Keratinocyte (primary cell): ENCODE measurements around the gene VEZF1. TPM values are rescaled to one million over a fixed set of nuclear protein-coding genes. Genes with fewer than 3 reads are reported as not detected.

ENCODE experiments used
- DNase-seq: peaks from one replicate; pipeline ENCODE4 v3.0.0-alpha.2; 2011; ENCODE audit warnings: low read depth, missing footprints, low spot score
- FAIRE-seq: peaks from 2 replicates; lab custom pipeline; 2011; peaks lifted over from hg19 to GRCh38; lab: Jason Lieb, UNC
- H2AFZ ChIP-seq: 2 replicates; pipeline ENCODE4 v1.6.0; 2012; ENCODE audit warnings: low read length, control low read depth, inconsistent platforms; ENCODE audit not compliant: control insufficient read depth
- H3K27ac ChIP-seq: 2 replicates; pipeline ENCODE4 v1.5.1; 2011; ENCODE audit warnings: low read length; ENCODE audit not compliant: control insufficient read depth, insufficient read depth
- H3K27me3 ChIP-seq: 3 replicates; pipeline ENCODE4 v1.6.0; 2011; ENCODE audit warnings: low read length; ENCODE audit not compliant: control insufficient read depth, insufficient read depth; ENCODE audit errors: extremely low read depth
- H3K36me3 ChIP-seq, 2 experiments: 2 replicates in 1 of 2; 3 replicates in 1 of 2; pipeline ENCODE4 v1.5.1; 2011; ENCODE audit warnings: low read length in 2 of 2, mild to moderate bottlenecking in 1 of 2; ENCODE audit not compliant: control insufficient read depth in 2 of 2, insufficient read depth in 2 of 2; ENCODE audit errors: extremely low read depth in 1 of 2
- H3K4me1 ChIP-seq: 3 replicates; pipeline ENCODE4 v1.5.1; 2011; ENCODE audit warnings: low read length; ENCODE audit not compliant: control insufficient read depth, insufficient read depth; ENCODE audit errors: extremely low read depth
- H3K4me2 ChIP-seq: 3 replicates; pipeline ENCODE4 v1.6.0; 2011; ENCODE audit warnings: low read depth, low read length; ENCODE audit not compliant: control insufficient read depth, insufficient read depth; ENCODE audit errors: extremely low read depth
- H3K4me3 ChIP-seq, 3 experiments: fragments of 200-600 bp in 1 of 3; sonication (generic) in 1 of 3; 2 replicates in 2 of 3; 3 replicates in 1 of 3; pipeline ENCODE4 v1.5.1; 2011 to 2016; ENCODE audit warnings: low read length in 3 of 3, mild to moderate bottlenecking in 3 of 3, control low read depth in 2 of 3, inconsistent platforms in 1 of 3, low read depth in 1 of 3, mixed read lengths in 1 of 3, mixed run types in 1 of 3, moderate library complexity in 1 of 3; ENCODE audit not compliant: control insufficient read depth in 2 of 3, insufficient read depth in 2 of 3; ENCODE audit errors: extremely low read depth in 1 of 3
- H3K79me2 ChIP-seq: 2 replicates; pipeline ENCODE4 v1.6.0; 2012; ENCODE audit warnings: low read length; ENCODE audit not compliant: control insufficient read depth, insufficient read depth
- H3K9ac ChIP-seq: 3 replicates; pipeline ENCODE4 v1.6.0; 2011; ENCODE audit warnings: low read length; ENCODE audit not compliant: control insufficient read depth, insufficient read depth; ENCODE audit errors: extremely low read depth
- H3K9me1 ChIP-seq: 3 replicates; pipeline ENCODE4 v1.6.0; 2011; ENCODE audit warnings: low read length; ENCODE audit not compliant: control insufficient read depth, insufficient read depth; ENCODE audit errors: extremely low read depth
- H3K9me3 ChIP-seq: 2 replicates; pipeline ENCODE4 v1.5.1; 2012; ENCODE audit warnings: low read depth, low read length; ENCODE audit not compliant: control insufficient read depth
- H4K20me1 ChIP-seq: 3 replicates; pipeline ENCODE4 v1.6.0; 2011; ENCODE audit warnings: low read length; ENCODE audit not compliant: control insufficient read depth, insufficient read depth; ENCODE audit errors: extremely low read depth
- EZH2 ChIP-seq: IDR thresholded peaks from one replicate; pipeline ENCODE4 v1.6.1; 2012; ENCODE audit warnings: inconsistent platforms, mild to moderate bottlenecking, low read length, moderate library complexity
- dilution Hi-C: fragments of 300-500 bp; cut with MboI; formaldehyde crosslinking; loops from one replicate; pipeline ENCODE4 v1.7.0; 2020; ENCODE audit warnings: low sequenced_read_pairs; ENCODE audit not compliant: extremely low pct_ligation_motif_present
- polyA minus RNA-seq, 3 experiments: library from RNA; depleted of rRNA, polyadenylated mRNA; stranded (reverse); fragments of >200 nt; gene quantifications; 1 replicate in 1 of 3; 2 replicates in 1 of 3; 3 replicates in 1 of 3; pipeline ENCODE4 v1.2.3, GENCODE V29; 2011
- polyA plus RNA-seq, 5 experiments: library from polyadenylated mRNA; depleted of rRNA in 3 of 5; stranded (reverse) in 3 of 5; stranded (forward) in 1 of 5; unstranded in 1 of 5; fragments of >200 nt; gene quantifications; 1 replicate in 1 of 5; 2 replicates in 3 of 5; 3 replicates in 1 of 5; pipeline versions ENCODE4 v1.2.1 to v1.2.3, GENCODE V29; 2011 to 2012; ENCODE audit warnings: missing spikeins in 2 of 5, low read depth in 1 of 5, low replicate concordance in 1 of 5
- TF ChIP-seq, protein P1 (sequence below), 3 experiments: IDR thresholded peaks in 1 of 3; conservative IDR thresholded peaks in 1 of 3; optimal IDR thresholded peaks in 1 of 3; 2 replicates in 2 of 3; 3 replicates in 1 of 3; pipeline versions ENCODE3 to v1.5.1; 2011; ENCODE audit warnings: low read length in 3 of 3, mild to moderate bottlenecking in 3 of 3, moderate library complexity in 2 of 3, control low read depth in 1 of 3, inconsistent platforms in 1 of 3; ENCODE audit not compliant: insufficient read depth in 2 of 3; ENCODE audit errors: extremely low read depth in 1 of 3

VEZF1 gene, protein sequence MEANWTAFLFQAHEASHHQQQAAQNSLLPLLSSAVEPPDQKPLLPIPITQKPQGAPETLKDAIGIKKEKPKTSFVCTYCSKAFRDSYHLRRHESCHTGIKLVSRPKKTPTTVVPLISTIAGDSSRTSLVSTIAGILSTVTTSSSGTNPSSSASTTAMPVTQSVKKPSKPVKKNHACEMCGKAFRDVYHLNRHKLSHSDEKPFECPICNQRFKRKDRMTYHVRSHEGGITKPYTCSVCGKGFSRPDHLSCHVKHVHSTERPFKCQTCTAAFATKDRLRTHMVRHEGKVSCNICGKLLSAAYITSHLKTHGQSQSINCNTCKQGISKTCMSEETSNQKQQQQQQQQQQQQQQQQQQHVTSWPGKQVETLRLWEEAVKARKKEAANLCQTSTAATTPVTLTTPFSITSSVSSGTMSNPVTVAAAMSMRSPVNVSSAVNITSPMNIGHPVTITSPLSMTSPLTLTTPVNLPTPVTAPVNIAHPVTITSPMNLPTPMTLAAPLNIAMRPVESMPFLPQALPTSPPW
- 13.7 to 25.3 TPM (median 22.8 TPM) in 3 replicates for polyA plus RNA-seq
- 6.9 TPM for polyA plus RNA-seq (2011; ENCODE audit: low read depth)
- 14.0 and 21.3 TPM in 2 replicates for polyA plus RNA-seq (2011; cell fraction: cytosol; rRNA removed)
- polyA plus RNA-seq (2011; cell fraction: nucleus; rRNA removed), result 19.0 and 24.6 TPM in 2 replicates
- 10.7 and 25.3 TPM in 2 replicates for polyA plus RNA-seq (2012; ENCODE audit: low replicate concordance)
- 27.9 to 46.1 TPM (median 35.7 TPM) in 3 replicates for polyA minus RNA-seq
- 18.4 TPM for polyA minus RNA-seq (2011; cell fraction: cytosol; rRNA and poly(A)+ RNA removed)
- polyA minus RNA-seq (2011; cell fraction: nucleus; rRNA and poly(A)+ RNA removed), result 14.5 and 22.1 TPM in 2 replicates

DNA sequence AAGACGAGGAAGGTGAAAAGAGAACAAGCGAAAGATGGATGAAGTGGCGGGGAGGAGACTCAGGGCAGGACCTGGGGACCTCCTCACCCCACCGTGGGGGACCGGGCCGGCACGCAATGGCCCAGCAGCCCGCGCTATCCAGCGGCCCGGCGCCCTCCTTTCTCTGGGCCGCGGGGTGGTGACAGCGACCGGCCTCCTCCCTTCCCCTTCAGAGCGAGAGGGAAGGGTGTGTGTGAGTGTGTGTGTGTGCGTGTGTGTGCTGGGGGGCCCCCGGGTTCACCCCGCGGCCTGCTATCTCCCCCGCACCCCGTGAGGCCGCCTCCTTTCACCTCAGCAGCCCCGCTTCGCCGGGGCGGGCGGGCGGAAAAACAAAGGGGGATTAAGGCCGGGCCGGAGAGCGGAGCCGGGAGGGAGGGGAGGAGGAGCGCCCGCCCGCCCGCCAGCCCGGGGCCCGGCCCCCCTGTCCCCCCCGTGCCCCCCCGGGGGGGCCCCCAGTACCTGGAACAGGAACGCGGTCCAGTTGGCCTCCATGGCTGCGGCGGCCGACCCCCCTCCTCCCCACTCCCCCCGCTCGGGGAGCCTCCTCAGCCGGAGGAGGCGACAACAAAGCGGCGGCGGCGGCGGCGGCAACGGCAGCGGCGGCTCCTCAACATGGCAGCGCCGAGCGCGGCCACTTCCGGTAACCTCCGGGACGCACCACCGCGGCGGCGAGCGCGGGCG is at the start of gene VEZF1:
VEZF1 (minus strand) TSS at position 674 of the 720 bp plus-strand sequence; CDS start at position 531, 143 bp downstream.
- no peak for DNase-seq

DNA sequence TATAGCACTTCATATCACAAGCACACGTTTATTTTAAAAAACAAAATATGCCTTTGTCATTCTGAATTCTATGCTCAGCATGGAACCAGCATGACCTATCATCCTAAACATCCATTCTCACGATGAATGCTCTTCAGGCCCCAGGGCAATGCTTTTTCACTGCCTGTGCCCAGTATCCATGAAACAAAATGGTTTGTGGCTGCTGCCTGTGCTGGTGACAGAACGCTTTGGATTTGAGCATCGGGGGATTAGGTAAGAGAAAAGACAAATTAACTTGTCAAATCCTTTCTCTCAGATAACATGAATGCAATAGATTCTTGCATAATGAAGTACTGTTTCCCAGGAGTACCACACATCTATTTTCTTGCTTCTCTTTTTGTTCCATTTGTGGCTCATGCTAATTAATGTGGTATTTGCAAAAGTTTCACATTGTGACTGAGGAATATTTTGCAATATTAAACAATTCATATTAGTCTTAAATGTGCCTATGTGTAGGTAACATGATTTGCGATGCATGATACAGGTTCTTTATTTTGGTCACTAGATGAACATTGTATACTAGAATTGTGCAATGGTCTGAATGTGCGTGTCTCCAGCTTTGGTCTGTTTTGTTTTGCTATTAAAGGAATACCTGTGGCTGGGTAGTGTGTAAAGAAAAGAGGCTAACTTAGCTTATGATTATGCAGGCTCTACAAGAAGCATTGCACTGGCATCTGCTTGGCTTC is 44.8 kb upstream of the VEZF1 start:
- dilution Hi-C loops, result no loop called here
- H3K4me2 ChIP-seq, result no peak overlapping the region
- no peaks in the 10 kb centered on the region for H3K79me2 ChIP-seq
- no peaks in the 10 kb centered on the region for H3K27me3 ChIP-seq
- no peaks in the 10 kb centered on the region for H3K4me1 ChIP-seq
- TF ChIP-seq, protein P1, sequence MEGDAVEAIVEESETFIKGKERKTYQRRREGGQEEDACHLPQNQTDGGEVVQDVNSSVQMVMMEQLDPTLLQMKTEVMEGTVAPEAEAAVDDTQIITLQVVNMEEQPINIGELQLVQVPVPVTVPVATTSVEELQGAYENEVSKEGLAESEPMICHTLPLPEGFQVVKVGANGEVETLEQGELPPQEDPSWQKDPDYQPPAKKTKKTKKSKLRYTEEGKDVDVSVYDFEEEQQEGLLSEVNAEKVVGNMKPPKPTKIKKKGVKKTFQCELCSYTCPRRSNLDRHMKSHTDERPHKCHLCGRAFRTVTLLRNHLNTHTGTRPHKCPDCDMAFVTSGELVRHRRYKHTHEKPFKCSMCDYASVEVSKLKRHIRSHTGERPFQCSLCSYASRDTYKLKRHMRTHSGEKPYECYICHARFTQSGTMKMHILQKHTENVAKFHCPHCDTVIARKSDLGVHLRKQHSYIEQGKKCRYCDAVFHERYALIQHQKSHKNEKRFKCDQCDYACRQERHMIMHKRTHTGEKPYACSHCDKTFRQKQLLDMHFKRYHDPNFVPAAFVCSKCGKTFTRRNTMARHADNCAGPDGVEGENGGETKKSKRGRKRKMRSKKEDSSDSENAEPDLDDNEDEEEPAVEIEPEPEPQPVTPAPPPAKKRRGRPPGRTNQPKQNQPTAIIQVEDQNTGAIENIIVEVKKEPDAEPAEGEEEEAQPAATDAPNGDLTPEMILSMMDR (optimal IDR thresholded peaks at IDR 0.05 in 1 of 3, IDR thresholded peaks at IDR 0.05 in 1 of 3, conservative IDR thresholded peaks at IDR 0.05 in 1 of 3; ENCODE audit: extremely low read depth in 1 of 3, insufficient read depth in 2 of 3, low read length in 3 of 3), result no peak
- TF ChIP-seq EZH2, result no peak
- H3K36me3 ChIP-seq, result no peaks in the 10 kb centered on the region
- H3K9me3 ChIP-seq, result no peaks in the 10 kb centered on the region
- no peak for FAIRE-seq
- H3K27ac ChIP-seq, result no peak overlapping the region
- H4K20me1 ChIP-seq, result no peaks in the 10 kb centered on the region
- no peak overlapping the region for H3K4me3 ChIP-seq
- no peak overlapping the region for H2AFZ ChIP-seq
- DNase-seq, result no peak
- H3K9ac ChIP-seq, result no peak overlapping the region
- H3K9me1 ChIP-seq, result no peaks in the 10 kb centered on the region

More for the DNA sequence above, at the start of gene VEZF1:
- Histone ChIP-seq H3K27ac (peak within 1 kb of the TSS; percentile 78), H4K20me1 (peaks cover 2% of the 10 kb centered on the region), H2AFZ (peak within 1 kb of the TSS; percentile 75), H3K4me1 (peaks cover 27% of the 10 kb centered on the region), H3K4me3 (peak within 1 kb of the TSS; percentile 70 to 86 (median 82)), H3K27me3 (no peaks in the 10 kb centered on the region), H3K9me1 (peaks cover 2% of the 10 kb centered on the region), H3K79me2 (peaks cover 44% of the 10 kb centered on the region), H3K9me3 (no peaks in the 10 kb centered on the region), H3K36me3 (peaks cover under 1 to 7% of the 10 kb centered on the region in 2 experiments), H3K9ac (peak within 1 kb of the TSS; percentile 81), H3K4me2 (peak within 1 kb of the TSS; percentile 87)
- FAIRE-seq, result no peak
- no peak for TF ChIP-seq EZH2
- TF ChIP-seq, protein P1 (optimal IDR thresholded peaks at IDR 0.05 in 1 of 3, IDR thresholded peaks at IDR 0.05 in 1 of 3, conservative IDR thresholded peaks at IDR 0.05 in 1 of 3; ENCODE audit: extremely low read depth in 1 of 3, insufficient read depth in 2 of 3, low read length in 3 of 3), result no peak
- dilution Hi-C loops, result no loop called here
